Measurements from ENCODE around the gene SGPP2. TPM values are rescaled to one million over a fixed set of nuclear protein-coding genes. Genes with fewer than 3 reads are reported as not detected.
A peak's percentile ranks its signal among the peaks of the same experiment; 100 is the strongest.

SGPP2 gene
- total RNA-seq, 3 donors from 2014 or later (not counting 1 experiment from before 2014, with no cell fraction given) = 0.25 to 0.30 TPM; not detected in 1

GRCh38 chr2:222554517-222554916, 130.2 kb downstream of the SGPP2 start:
- Histone ChIP-seq H3K4me1 (ENCODE audit: control insufficient read depth, insufficient read depth, low read length) (no peaks in the 10 kb centered on the region), H3K36me3 (ENCODE audit: control insufficient read depth, insufficient read depth, low read length) (no peaks in the 10 kb centered on the region), H3K9me3 (ENCODE audit: control insufficient read depth, insufficient read depth, low read length) (no peaks in the 10 kb centered on the region), H3K4me3 (ENCODE audit: low read length) (no peak overlapping the region), H3K27ac (ENCODE audit: low read length) (no peak overlapping the region), H3K27me3 (ENCODE audit: control insufficient read depth, insufficient read depth, low read length) (peaks cover 4% of the 10 kb centered on the region)
- H3K36me3 Mint-ChIP-seq = no peaks in the 10 kb centered on the region
- ATAC-seq (no peak), DNase-seq (no peak)
- no peak for TF ChIP-seq CTCF (IDR thresholded peaks at IDR 0.05)
- H3K4me1 Mint-ChIP-seq = no peaks in the 10 kb centered on the region
- H3K27me3 Mint-ChIP-seq (ENCODE audit: low read depth in 2 of 2) = peaks cover 0 to 25% of the 10 kb centered on the region in 2 donors
- H3K9me3 Mint-ChIP-seq = no peaks in the 10 kb centered on the region
- WGBS (ENCODE audit: insufficient coverage) = 79% methylated on average over 7 of the region's 7 CpGs
- no peak overlapping the region for H3K27ac Mint-ChIP-seq
- intact Hi-C loops (cut with micrococcal nuclease) = no loop called here
- no peak overlapping the region for H3K4me3 Mint-ChIP-seq

- H3K36me3 Mint-ChIP-seq = no peaks in the 10 kb centered on the region
- ATAC-seq = no peak
- intact Hi-C loops (cut with micrococcal nuclease) = no loop called here
- Histone ChIP-seq H3K4me1 (ENCODE audit: control insufficient read depth, insufficient read depth, low read length) (peaks cover 5% of the 10 kb centered on the region), H3K27me3 (ENCODE audit: control insufficient read depth, insufficient read depth, low read length) (no peaks in the 10 kb centered on the region), H3K36me3 (ENCODE audit: control insufficient read depth, insufficient read depth, low read length) (no peaks in the 10 kb centered on the region), H3K9me3 (ENCODE audit: control insufficient read depth, insufficient read depth, low read length) (no peaks in the 10 kb centered on the region), H3K4me3 (ENCODE audit: low read length) (no peak overlapping the region), H3K27ac (ENCODE audit: low read length) (no peak overlapping the region)
- no peak for TF ChIP-seq CTCF (IDR thresholded peaks at IDR 0.05)
- peaks cover 10 to 19% of the 10 kb centered on the region in 2 donors for H3K4me1 Mint-ChIP-seq
- H3K4me3 Mint-ChIP-seq = no peak overlapping the region
- peaks cover 9 to 10% of the 10 kb centered on the region in 2 donors for H3K27me3 Mint-ChIP-seq (ENCODE audit: low read depth in 2 of 2)
- no peak overlapping the region for H3K27ac Mint-ChIP-seq
- DNase-seq = no peak
- H3K9me3 Mint-ChIP-seq = no peaks in the 10 kb centered on the region
- WGBS (ENCODE audit: insufficient coverage) = 92% methylated on average over 4 of the region's 4 CpGs
These were observed 136.8 kb downstream of the SGPP2 start for GRCh38 chr2:222561151-222561550.

DNA sequence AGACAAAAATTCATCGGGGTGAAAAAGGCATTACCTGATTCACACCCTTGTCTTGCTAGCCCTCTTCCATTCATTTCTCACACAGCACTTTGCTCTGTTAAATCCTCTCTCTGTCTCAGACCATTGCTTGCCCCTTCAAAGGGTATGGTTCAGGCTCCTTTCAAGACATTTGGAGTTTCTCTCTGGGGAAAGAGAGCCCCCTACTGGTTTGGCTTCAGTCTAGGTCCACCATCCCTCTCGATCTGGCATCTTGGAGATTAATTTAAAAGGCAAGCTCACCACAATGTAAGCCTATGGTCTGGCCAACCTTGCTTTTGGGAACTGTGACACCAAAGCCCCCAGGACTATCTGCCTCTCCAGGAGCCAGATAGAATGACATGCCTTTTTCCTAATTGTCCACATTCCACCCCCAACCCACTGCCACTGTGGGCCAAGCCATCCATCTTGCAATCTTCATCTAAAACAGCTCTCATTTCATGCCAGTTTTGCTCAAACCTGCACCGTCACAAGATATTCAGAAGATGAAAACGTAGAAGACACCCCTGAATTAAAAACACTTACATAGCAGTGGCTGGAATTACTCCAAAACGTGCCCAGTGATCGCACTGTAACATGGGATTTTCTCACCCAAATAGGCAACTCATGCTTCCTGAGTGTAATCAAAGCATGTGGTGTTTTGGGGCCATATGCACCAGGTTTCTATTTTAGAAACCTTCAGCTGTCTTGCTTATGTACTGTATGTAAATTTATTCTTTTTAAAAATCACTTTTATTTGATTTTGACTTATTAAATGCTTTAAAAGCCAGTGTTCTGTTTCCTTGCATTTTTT, 137.7 kb downstream of the SGPP2 start:
- peaks cover 10 to 19% of the 10 kb centered on the region in 2 donors for H3K4me1 Mint-ChIP-seq
- ATAC-seq = no peak
- no peak overlapping the region for H3K27ac ChIP-seq (ENCODE audit: low read length)

More for the DNA sequence above, 137.7 kb downstream of the SGPP2 start:
- Mint-ChIP-seq H3K4me3 (no peak overlapping the region), H3K27ac (no peak overlapping the region), H3K27me3 (ENCODE audit: low read depth in 2 of 2) (peaks cover 8 to 10% of the 10 kb centered on the region in 2 donors), H3K36me3 (no peaks in the 10 kb centered on the region), H3K9me3 (no peaks in the 10 kb centered on the region)
- intact Hi-C loops (cut with micrococcal nuclease) = no loop called here
- H3K9me3 ChIP-seq (ENCODE audit: control insufficient read depth, insufficient read depth, low read length) = no peaks in the 10 kb centered on the region
- peaks cover 2% of the 10 kb centered on the region for H3K36me3 ChIP-seq (ENCODE audit: control insufficient read depth, insufficient read depth, low read length)
- no peak for TF ChIP-seq CTCF (IDR thresholded peaks at IDR 0.05)
- H3K27me3 ChIP-seq (ENCODE audit: control insufficient read depth, insufficient read depth, low read length) = no peaks in the 10 kb centered on the region
- WGBS (ENCODE audit: insufficient coverage) = 68% methylated on average over 6 of the region's 6 CpGs
- peaks cover 5% of the 10 kb centered on the region for H3K4me1 ChIP-seq (ENCODE audit: control insufficient read depth, insufficient read depth, low read length)
- peak in 1 of 2 donors; percentile 56 for DNase-seq
- H3K4me3 ChIP-seq (ENCODE audit: low read length) = no peak overlapping the region
